Activated T-helper 9 cell treated with anti-CD3 and anti-CD28 coated beads, Interleukin-2, amount 50 U/mL, for 16 hours (primary cell): ENCODE measurements around the gene ASB1.

Source experiments
- DNase-seq: peaks from one replicate; pipeline ENCODE4 v3.0.0-alpha.2; 2020; ENCODE audit warnings: low read depth

The ASB1 gene

GRCh38 chr2:238426568-238427434 is at the start of gene ASB1:
TSS of gene ASB1 (plus strand) at chr2:238426927. CDS start at chr2:238427071, 144 bp downstream.
- peak; percentile 74 for DNase-seq

GRCh38 chr2:238378230-238379095 is 48.3 kb upstream of the ASB1 start:
- no peak for DNase-seq

GRCh38 chr2:238379096-238379810 is 47.5 kb upstream of the ASB1 start:
- no peak for DNase-seq

GRCh38 chr2:238380336-238380735 is 46.4 kb upstream of the ASB1 start:
- DNase-seq, result no peak

- DNase-seq, result no peak
These were observed 45.9 kb upstream of the ASB1 start for GRCh38 chr2:238380785-238381184.

- DNase-seq, result no peak
These were observed 45.2 kb upstream of the ASB1 start for GRCh38 chr2:238381341-238382115.

- DNase-seq, result no peak
These were observed 44.3 kb upstream of the ASB1 start for GRCh38 chr2:238382381-238382781.

GRCh38 chr2:238383135-238383534 is 43.6 kb upstream of the ASB1 start:
- no peak for DNase-seq

- DNase-seq, result no peak
These were observed 42.9 kb upstream of the ASB1 start for GRCh38 chr2:238383743-238384380.

GRCh38 chr2:238387332-238387731 is 39.4 kb upstream of the ASB1 start:
- no peak for DNase-seq

GRCh38 chr2:238388794-238389193 is 37.9 kb upstream of the ASB1 start:
- DNase-seq, result no peak

- DNase-seq, result no peak
These were observed 36.6 kb upstream of the ASB1 start for GRCh38 chr2:238389988-238390589.

- no peak for DNase-seq
These were observed 35.6 kb upstream of the ASB1 start for GRCh38 chr2:238391042-238391689.

GRCh38 chr2:238396663-238397062 is 30.1 kb upstream of the ASB1 start:
- DNase-seq, result no peak

- no peak for DNase-seq
These were observed 29.4 kb upstream of the ASB1 start for GRCh38 chr2:238397356-238397755.

GRCh38 chr2:238398577-238398976 is 28.1 kb upstream of the ASB1 start:
- no peak for DNase-seq

GRCh38 chr2:238399094-238399493 is 27.6 kb upstream of the ASB1 start:
- no peak for DNase-seq

GRCh38 chr2:238401551-238401950 is 25.2 kb upstream of the ASB1 start:
- no peak for DNase-seq

GRCh38 chr2:238403632-238404405 is 22.9 kb upstream of the ASB1 start:
- DNase-seq, result no peak
